Measurements from ENCODE around the gene ADORA2B. TPM values are rescaled to one million over a fixed set of nuclear protein-coding genes. Genes with fewer than 3 reads are reported as not detected.

Gene ADORA2B
- total and polyA plus RNA-seq, 2 experiments from 2014 or later, result 11.4 to 11.7 TPM

DNA sequence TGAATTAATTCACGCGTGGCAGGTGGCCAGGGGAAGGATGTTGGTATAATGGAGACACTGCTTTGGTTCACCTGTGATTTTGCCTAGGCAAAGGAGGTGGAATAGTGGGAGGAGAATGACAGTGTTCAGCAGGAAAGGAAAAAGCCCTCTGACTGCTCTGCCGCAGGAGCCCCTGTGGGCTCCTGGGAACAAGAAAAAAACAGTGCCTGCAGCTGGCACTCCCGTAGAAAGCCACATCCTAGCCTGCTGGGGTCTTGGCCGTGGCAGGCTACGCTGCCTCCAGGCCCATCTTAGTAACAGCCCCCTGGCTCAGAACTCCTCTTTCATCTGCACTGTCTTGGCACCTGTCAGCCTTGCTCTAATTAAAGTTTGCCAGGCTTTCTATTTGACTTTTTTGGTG lies 20.6 kb downstream of the ADORA2B start:
- Histone ChIP-seq H3K27me3 (no peaks in the 10 kb centered on the region), H3K27ac (peak overlapping the region; percentile 12), H3K36me3 (replicated peaks; ENCODE audit: insufficient read depth, low read depth) (no peaks in the 10 kb centered on the region), H3K9me2 (replicated peaks; ENCODE audit: insufficient read depth) (no peaks in the 10 kb centered on the region), H3K4me1 (ENCODE audit: insufficient read depth) (peaks cover 22% of the 10 kb centered on the region), H3K79me2 (peaks cover 2% of the 10 kb centered on the region), H2AFZ (no peak overlapping the region), H4K20me1 (ENCODE audit: insufficient read depth, poor library complexity, severe bottlenecking) (no peaks in the 10 kb centered on the region), H3K9me3 (ENCODE audit: low read depth) (no peaks in the 10 kb centered on the region), H3K4me3 (no peak overlapping the region), H3K4me2 (no peak overlapping the region)
- no peak for DNase-seq (ENCODE audit: low spot score)
- WGBS (ENCODE audit: low lambda C conversion rate, missing lambda C conversion rate), result 70% methylated on average over 6 of the region's 6 CpGs
- TF ChIP-seq EZH2phosphoT487 (IDR thresholded peaks at IDR 0.05; ENCODE audit: low read depth, severe bottlenecking, unreplicated experiment), result no peak
- no peak for TF ChIP-seq EZH2 (IDR thresholded peaks at IDR 0.05; ENCODE audit: borderline replicate concordance)
- TF ChIP-seq, protein P1, sequence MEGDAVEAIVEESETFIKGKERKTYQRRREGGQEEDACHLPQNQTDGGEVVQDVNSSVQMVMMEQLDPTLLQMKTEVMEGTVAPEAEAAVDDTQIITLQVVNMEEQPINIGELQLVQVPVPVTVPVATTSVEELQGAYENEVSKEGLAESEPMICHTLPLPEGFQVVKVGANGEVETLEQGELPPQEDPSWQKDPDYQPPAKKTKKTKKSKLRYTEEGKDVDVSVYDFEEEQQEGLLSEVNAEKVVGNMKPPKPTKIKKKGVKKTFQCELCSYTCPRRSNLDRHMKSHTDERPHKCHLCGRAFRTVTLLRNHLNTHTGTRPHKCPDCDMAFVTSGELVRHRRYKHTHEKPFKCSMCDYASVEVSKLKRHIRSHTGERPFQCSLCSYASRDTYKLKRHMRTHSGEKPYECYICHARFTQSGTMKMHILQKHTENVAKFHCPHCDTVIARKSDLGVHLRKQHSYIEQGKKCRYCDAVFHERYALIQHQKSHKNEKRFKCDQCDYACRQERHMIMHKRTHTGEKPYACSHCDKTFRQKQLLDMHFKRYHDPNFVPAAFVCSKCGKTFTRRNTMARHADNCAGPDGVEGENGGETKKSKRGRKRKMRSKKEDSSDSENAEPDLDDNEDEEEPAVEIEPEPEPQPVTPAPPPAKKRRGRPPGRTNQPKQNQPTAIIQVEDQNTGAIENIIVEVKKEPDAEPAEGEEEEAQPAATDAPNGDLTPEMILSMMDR (IDR thresholded peaks at IDR 0.05; ENCODE audit: poor library complexity), result no peak

DNA sequence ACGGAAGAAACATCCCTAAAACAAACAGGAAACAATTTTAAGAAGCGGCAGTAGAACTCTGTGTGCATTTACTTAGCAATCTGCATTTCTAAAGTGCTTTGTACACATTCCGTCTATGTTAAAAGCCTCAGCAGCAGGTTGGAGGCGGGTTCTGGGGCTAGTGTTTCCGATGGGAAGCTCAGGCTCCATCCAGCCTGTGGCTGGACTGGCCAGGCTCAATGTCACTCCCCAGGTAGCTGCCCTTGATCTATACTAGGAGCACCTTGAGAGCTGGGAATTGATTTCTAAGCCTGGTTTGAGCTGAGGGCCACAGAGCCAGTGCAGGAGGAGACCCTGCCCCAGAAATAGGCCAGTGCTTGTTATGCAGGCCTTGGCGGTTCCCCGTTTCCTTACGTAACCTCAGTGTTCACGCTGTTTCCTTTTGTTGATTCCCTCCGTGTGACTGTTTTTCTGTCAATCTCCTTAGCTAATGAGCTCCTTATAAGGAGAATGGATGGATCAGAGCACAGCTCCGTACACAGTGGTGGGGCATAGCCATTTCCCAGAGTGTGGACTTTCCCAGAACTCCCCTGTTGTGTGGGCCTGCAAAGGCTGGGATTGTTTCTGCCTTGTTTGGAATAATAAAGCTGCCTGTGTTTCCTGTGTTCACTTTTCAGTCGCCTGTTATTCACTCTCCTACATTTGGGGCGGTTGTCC lies 21.4 kb downstream of the ADORA2B start:
- WGBS (ENCODE audit: low lambda C conversion rate, missing lambda C conversion rate), result 32% methylated on average over 13 of the region's 13 CpGs

DNA sequence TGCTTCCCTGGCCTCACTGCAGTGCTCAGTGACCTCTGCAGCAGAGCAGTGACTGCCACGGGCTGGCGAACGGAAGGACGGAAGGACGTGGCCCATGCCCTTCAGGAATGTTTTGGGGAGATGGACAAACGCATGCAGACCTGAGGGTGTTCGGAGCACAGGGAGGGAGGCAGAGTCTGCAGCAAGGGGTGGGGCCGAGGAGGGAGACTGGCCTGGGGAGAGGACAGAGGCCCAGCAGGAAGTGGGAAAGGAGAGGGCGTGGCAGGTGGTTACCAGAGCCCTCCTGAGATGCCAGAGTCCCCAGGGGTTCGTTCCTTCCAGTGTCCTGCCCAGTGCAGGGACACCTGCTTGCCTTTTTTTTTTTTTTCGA lies 21.9 kb downstream of the ADORA2B start:
- Histone ChIP-seq H3K4me2 (peak overlapping the region; percentile 50), H2AFZ (peak overlapping the region; percentile 42), H3K27me3 (no peaks in the 10 kb centered on the region), H3K9me3 (ENCODE audit: low read depth) (no peaks in the 10 kb centered on the region), H3K4me1 (ENCODE audit: insufficient read depth) (peaks cover 22% of the 10 kb centered on the region), H3K27ac (peak overlapping the region; percentile 74), H3K79me2 (peaks cover 2% of the 10 kb centered on the region), H3K4me3 (no peak overlapping the region), H3K9me2 (replicated peaks; ENCODE audit: insufficient read depth) (no peaks in the 10 kb centered on the region), H3K36me3 (replicated peaks; ENCODE audit: insufficient read depth, low read depth) (no peaks in the 10 kb centered on the region), H4K20me1 (ENCODE audit: insufficient read depth, poor library complexity, severe bottlenecking) (no peaks in the 10 kb centered on the region)
- WGBS (ENCODE audit: low lambda C conversion rate, missing lambda C conversion rate), result 55% methylated on average over 10 of the region's 11 CpGs
- DNase-seq (ENCODE audit: low spot score), result no peak
- TF ChIP-seq EZH2phosphoT487 (IDR thresholded peaks at IDR 0.05; ENCODE audit: low read depth, severe bottlenecking, unreplicated experiment) (no peak), EZH2 (IDR thresholded peaks at IDR 0.05; ENCODE audit: borderline replicate concordance) (no peak)
- TF ChIP-seq, protein P1 (IDR thresholded peaks at IDR 0.05; ENCODE audit: poor library complexity), result no peak

More for the DNA sequence above, 21.4 kb downstream of the ADORA2B start:
- Histone ChIP-seq H3K79me2 (peaks cover 2% of the 10 kb centered on the region), H3K27ac (peak overlapping the region; percentile 74), H3K9me2 (replicated peaks; ENCODE audit: insufficient read depth) (no peaks in the 10 kb centered on the region), H4K20me1 (ENCODE audit: insufficient read depth, poor library complexity, severe bottlenecking) (no peaks in the 10 kb centered on the region), H3K9me3 (ENCODE audit: low read depth) (no peaks in the 10 kb centered on the region), H3K4me1 (ENCODE audit: insufficient read depth) (peaks cover 22% of the 10 kb centered on the region), H3K4me2 (peak overlapping the region; percentile 50), H2AFZ (peak overlapping the region; percentile 42), H3K4me3 (no peak overlapping the region), H3K27me3 (no peaks in the 10 kb centered on the region), H3K36me3 (replicated peaks; ENCODE audit: insufficient read depth, low read depth) (no peaks in the 10 kb centered on the region)
- DNase-seq (ENCODE audit: low spot score), result peak; percentile 75
- TF ChIP-seq EZH2phosphoT487 (IDR thresholded peaks at IDR 0.05; ENCODE audit: low read depth, severe bottlenecking, unreplicated experiment), result no peak
- no peak for TF ChIP-seq EZH2 (IDR thresholded peaks at IDR 0.05; ENCODE audit: borderline replicate concordance)
- TF ChIP-seq, protein P1 (IDR thresholded peaks at IDR 0.05; ENCODE audit: poor library complexity), result no peak

Data from hepatocyte (in vitro differentiated cells).